ENCODE results near the gene CPVL.

GRCh38 chr7:29102558-29103151 lies 43.7 kb downstream of the CPVL start:
- peak; percentile 40 to 42 for TF ChIP-seq CTCF (IDR thresholded peaks at IDR 0.05)
- no peak for TF ChIP-seq POLR2A (IDR thresholded peaks at IDR 0.05)
- TF ChIP-seq POLR2AphosphoS5 (IDR thresholded peaks at IDR 0.05) = no peak
- no peak for TF ChIP-seq EP300 (IDR thresholded peaks at IDR 0.05)

Measured in suprapubic skin (tissue), 4 donors.